Measurements from ENCODE around the gene BRCA2. TPM values are rescaled to one million over a fixed set of nuclear protein-coding genes. Genes with fewer than 3 reads are reported as not detected.

Gene BRCA2
- total and polyA plus RNA-seq, 7 donors: 0.23 to 2.4 (median 0.63) TPM; not detected in 1

DNA sequence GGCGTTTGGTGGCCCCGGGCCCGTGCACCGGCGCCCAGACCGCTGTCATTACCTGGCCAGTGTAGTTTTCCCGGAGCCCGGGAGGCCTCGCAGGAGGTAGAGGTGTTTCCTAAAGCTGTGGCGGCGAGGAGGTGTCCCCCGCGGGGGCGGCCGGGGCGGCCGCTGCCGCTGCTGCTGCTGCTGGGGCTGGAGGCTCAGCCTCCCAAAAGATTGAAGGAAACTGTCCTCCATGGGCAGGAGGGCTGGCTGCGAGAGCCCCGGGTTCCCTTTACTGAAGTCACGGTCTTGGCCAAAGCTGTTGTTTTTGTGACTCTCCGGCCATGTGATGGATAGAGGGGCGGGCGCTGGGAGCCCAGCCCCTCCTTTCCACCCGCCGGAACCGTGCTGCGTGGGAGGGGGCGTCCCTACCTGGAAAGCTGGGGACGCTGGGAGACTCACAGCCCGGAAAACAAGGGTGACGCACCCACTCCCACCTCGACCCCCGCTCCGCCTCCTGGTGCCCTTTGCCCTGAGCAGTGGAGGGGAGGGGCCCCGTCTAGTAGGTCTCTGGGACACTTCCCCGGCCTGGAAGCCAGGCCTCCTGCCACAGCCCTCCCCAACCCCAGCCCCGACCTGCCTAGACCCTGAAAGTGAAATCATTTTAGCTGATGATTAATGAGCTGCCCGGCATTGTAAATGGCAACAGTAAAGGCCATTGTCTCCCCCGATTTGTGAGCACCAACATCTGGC is 112.7 kb downstream of the BRCA2 start, which contains the start of gene N4BP2L1:
Gene N4BP2L1 (minus strand): TSS at position 279 of the 729 bp plus-strand sequence. CDS start 48 bp downstream, at position 231.
- Histone ChIP-seq H3K27ac (peak within 1 kb of the TSS; percentile 84 to 89 (median 88)), H3K4me1 (peaks cover 0 to 41% (median 29%) of the 10 kb centered on the region in 4 donors), H3K36me3 (no peaks in the 10 kb centered on the region), H3K4me3 (peak within 1 kb of the TSS; percentile 80 to 94 (median 90)), H3K27me3 (no peaks in the 10 kb centered on the region), H3K9me3 (no peaks in the 10 kb centered on the region)
- intact Hi-C loops (cut with DNase I): loop anchor here (2.0 to 5.0 kb wide), 3 partner anchors 111 to 396 kb away; partner anchors contain the start of genes BRCA2, FRY, N4BP2L2 and ZAR1L
- TF ChIP-seq, protein P1, sequence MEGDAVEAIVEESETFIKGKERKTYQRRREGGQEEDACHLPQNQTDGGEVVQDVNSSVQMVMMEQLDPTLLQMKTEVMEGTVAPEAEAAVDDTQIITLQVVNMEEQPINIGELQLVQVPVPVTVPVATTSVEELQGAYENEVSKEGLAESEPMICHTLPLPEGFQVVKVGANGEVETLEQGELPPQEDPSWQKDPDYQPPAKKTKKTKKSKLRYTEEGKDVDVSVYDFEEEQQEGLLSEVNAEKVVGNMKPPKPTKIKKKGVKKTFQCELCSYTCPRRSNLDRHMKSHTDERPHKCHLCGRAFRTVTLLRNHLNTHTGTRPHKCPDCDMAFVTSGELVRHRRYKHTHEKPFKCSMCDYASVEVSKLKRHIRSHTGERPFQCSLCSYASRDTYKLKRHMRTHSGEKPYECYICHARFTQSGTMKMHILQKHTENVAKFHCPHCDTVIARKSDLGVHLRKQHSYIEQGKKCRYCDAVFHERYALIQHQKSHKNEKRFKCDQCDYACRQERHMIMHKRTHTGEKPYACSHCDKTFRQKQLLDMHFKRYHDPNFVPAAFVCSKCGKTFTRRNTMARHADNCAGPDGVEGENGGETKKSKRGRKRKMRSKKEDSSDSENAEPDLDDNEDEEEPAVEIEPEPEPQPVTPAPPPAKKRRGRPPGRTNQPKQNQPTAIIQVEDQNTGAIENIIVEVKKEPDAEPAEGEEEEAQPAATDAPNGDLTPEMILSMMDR (IDR thresholded peaks at IDR 0.05): no peak
- TF ChIP-seq POLR2AphosphoS5 (IDR thresholded peaks at IDR 0.05) (peak; percentile 89 to 99 (median 92)), POLR2A (IDR thresholded peaks at IDR 0.05) (peak; percentile 66 to 68), EP300 (IDR thresholded peaks at IDR 0.05) (no peak)
- WGBS, 2 donors: 0 to 1% methylated on average over 40 of the region's 40 CpGs
- DNase-seq: peak; percentile 87

DNA sequence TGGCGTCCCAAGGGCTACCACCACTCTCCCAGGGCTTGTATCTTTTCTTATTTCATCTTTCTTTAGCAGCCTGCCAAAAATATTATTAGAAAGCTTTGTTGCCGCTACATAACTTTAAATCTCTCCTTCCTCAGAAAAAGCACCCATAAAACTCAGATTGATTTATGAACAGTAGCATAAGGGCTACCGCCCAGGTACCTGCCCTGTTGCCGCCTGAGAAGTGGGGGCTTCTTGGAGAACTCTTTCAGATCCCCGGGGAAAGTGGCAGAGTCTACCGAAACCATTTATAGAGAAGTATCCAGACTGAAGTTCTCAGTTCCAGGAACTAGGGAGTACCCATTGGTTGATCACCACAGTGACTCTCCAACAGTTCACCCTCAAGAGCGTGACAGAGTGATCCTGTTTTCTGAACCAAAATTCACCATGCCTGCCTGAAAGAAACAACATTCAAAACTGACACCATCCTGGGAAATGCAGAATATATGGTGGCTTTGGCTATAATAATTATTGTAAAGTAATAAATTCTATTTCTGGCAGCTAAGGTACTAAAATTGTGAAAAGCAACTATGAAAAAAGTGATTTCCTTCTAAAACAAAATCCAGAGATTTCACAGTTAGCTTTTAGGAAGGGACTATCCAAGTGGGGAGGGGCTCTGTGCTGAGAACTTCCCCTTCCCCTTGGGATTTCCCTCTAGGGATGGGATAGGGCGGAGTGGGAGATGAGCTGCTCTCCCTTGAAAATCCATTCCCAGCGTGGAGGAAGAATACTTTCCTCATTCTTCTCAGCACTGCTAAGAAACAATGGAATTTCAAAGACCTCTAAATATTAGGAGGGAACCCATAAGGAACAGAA is 113.5 kb downstream of the BRCA2 start:
- no peaks in the 10 kb centered on the region for H3K27me3 ChIP-seq
- no peak for TF ChIP-seq EP300 (IDR thresholded peaks at IDR 0.05)
- TF ChIP-seq, protein P1 (IDR thresholded peaks at IDR 0.05): no peak
- TF ChIP-seq POLR2A (IDR thresholded peaks at IDR 0.05): no peak
- TF ChIP-seq POLR2AphosphoS5 (IDR thresholded peaks at IDR 0.05): no peak
- WGBS, 2 donors: 39 to 40% methylated on average over 9 of the region's 9 CpGs
- H3K4me3 ChIP-seq: peak overlapping the region; percentile 80 to 94 (median 90)
- H3K36me3 ChIP-seq: no peaks in the 10 kb centered on the region
- peaks cover 0 to 41% (median 26%) of the 10 kb centered on the region in 4 donors for H3K4me1 ChIP-seq
- H3K9me3 ChIP-seq: no peaks in the 10 kb centered on the region
- DNase-seq: no peak
- H3K27ac ChIP-seq: peak overlapping the region; percentile 84 to 89 (median 88)
- intact Hi-C loops (cut with DNase I): loop anchor here (5.0 kb wide), 2 partner anchors 112 to 397 kb away; partner anchors contain the start of genes BRCA2, FRY and ZAR1L

DNA sequence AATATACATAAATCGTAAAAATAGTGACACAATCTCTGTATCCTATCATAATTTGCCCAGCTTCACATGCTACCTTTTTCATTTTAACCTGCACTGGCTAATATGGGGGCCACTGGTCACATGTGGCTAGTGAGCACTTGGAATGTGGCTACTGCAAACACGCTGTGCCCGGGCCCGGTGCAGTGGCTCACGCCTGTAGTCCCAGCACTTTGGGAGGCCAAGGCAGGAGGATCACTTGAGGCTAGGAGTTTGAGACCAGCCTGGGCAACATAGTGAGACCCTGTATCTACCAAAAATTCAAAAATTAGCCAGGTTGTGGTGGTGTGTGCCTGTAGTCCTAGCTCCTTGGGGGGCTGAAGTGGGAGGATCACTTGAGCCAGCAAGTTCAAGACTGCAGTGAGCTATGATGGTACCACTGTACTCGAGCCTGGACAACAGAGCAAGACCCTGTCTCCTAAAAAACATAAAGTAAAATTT is 114.2 kb downstream of the BRCA2 start:
- TF ChIP-seq EP300 (IDR thresholded peaks at IDR 0.05): no peak
- TF ChIP-seq POLR2A (IDR thresholded peaks at IDR 0.05): no peak
- TF ChIP-seq, protein P1 (IDR thresholded peaks at IDR 0.05): no peak
- TF ChIP-seq POLR2AphosphoS5 (IDR thresholded peaks at IDR 0.05): no peak
- no peak for DNase-seq
- Histone ChIP-seq H3K4me1 (peaks cover 0 to 41% (median 26%) of the 10 kb centered on the region in 4 donors), H3K27me3 (no peaks in the 10 kb centered on the region), H3K27ac (peak overlapping the region in 2 of 4 donors; percentile 84 to 88), H3K9me3 (no peaks in the 10 kb centered on the region), H3K4me3 (no peak overlapping the region), H3K36me3 (no peaks in the 10 kb centered on the region)
- 96 to 98% methylated on average over 6 of the region's 6 CpGs for WGBS, 2 donors
- intact Hi-C loops (cut with DNase I): loop anchor here (5.0 kb wide), 2 partner anchors 112 to 397 kb away; partner anchors contain the start of genes BRCA2, FRY and ZAR1L

DNA sequence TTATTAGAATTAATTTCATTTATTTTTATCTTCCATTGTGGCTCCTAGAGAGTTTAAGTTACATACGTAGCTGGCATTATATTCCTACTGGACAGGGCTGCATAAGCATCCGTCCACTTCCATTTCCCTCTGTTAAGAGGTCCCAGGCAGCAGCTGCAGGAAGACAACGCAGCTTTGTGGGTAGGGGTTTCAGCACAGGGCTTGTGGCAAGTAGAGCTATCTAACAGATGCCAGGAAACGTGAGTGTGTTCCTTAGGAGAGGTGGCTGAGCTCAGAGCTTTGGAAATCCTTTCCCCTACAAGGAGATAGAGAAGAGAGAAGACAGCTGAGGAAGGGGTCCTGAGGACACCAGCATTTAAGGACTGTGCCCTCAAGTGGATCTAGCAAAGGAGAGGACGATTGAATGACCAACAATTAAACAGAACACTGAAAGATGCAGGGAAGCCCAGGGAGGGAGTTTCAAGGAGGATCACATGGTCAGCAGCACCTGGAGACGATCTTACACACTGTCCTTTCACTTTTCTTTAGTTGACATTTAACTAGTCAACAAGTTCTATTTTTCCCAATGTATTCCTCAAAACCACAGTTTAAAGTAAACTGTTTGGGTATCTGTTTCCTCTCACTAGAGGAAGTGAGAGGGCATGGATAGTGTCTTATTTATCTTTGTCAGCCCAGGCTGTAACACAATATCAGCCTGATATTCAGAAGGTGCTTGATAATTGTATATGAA is 114.9 kb downstream of the BRCA2 start:
- 52 to 73% methylated on average over 6 of the region's 6 CpGs for WGBS, 2 donors
- TF ChIP-seq, protein P1 (IDR thresholded peaks at IDR 0.05): no peak
- peak in 2 of 4 donors; percentile 31 to 40 for TF ChIP-seq POLR2AphosphoS5 (IDR thresholded peaks at IDR 0.05)

More for the DNA sequence above, 114.9 kb downstream of the BRCA2 start:
- H3K4me3 ChIP-seq: no peak overlapping the region
- no peaks in the 10 kb centered on the region for H3K9me3 ChIP-seq
- no peak for DNase-seq
- H3K36me3 ChIP-seq: peaks cover 0 to under 1% (median 0%) of the 10 kb centered on the region in 4 donors
- peak overlapping the region in 3 of 4 donors; percentile 0 to 47 (median 16) for H3K27ac ChIP-seq
- no peaks in the 10 kb centered on the region for H3K27me3 ChIP-seq
- intact Hi-C loops (cut with DNase I): no loop called here
- peaks cover 0 to 39% (median 25%) of the 10 kb centered on the region in 4 donors for H3K4me1 ChIP-seq
